Measurements from ENCODE around the gene VPREB1. TPM values are rescaled to one million over a fixed set of nuclear protein-coding genes. Genes with fewer than 3 reads are reported as not detected.
"Not testable (repeated sequence)": the region's sequence is repeated elsewhere in the genome, so short reads cannot be mapped to it uniquely, and the experiment has no call there.

VPREB1 gene
- total RNA-seq, 4 donors from 2014 or later = not detected

GRCh38 chr22:22208652-22209051, 35.9 kb upstream of the VPREB1 start:
- TF ChIP-seq EP300 (IDR thresholded peaks at IDR 0.05) (no peak), CTCF (IDR thresholded peaks at IDR 0.05) (no peak), POLR2A (IDR thresholded peaks at IDR 0.05) (no peak)
- 55 to 73% methylated on average over 2 of the region's 2 CpGs for WGBS, 2 donors
- no peaks in the 10 kb centered on the region for H3K36me3 ChIP-seq
- H3K4me3 ChIP-seq = no peak overlapping the region
- no peaks in the 10 kb centered on the region for H3K4me1 ChIP-seq
- H3K27me3 ChIP-seq = peaks cover 0 to 7% of the 10 kb centered on the region in 2 donors
- H3K27ac ChIP-seq = no peak overlapping the region
- DNase-seq (ENCODE audit: low spot score in 2 of 2) = no peak
- H3K9me3 ChIP-seq = no peaks in the 10 kb centered on the region

GRCh38 chr22:22209080-22209640, 35.4 kb upstream of the VPREB1 start:
- H3K4me3 ChIP-seq; H3K27ac ChIP-seq; DNase-seq (ENCODE audit: low spot score in 2 of 2); H3K36me3 ChIP-seq; H3K4me1 ChIP-seq; H3K27me3 ChIP-seq; H3K9me3 ChIP-seq: not testable (repeated sequence)
- WGBS, 2 donors = 82 to 85% methylated on average over 14 of the region's 14 CpGs

DNA sequence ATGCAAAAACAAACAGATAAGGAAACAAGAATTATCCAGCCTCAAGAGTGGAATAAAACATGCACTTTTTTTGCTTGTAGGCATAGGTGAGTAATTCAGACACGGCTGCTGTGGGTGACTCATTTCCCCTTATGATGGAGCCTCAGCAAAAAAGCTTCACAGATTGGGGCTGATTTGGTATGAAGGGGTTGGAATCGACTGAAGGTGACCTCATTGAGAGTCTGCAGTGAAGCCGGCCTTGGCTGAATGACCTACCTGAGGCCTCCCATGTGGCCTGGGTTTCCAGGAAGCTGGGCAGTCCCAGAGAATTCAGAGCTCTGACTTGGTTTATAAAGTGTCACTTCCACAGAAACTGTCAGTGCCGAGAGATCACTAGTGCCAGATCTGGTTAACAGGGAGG, 34.2 kb upstream of the VPREB1 start:
- TF ChIP-seq CTCF (IDR thresholded peaks at IDR 0.05) (no peak), EP300 (IDR thresholded peaks at IDR 0.05) (no peak), POLR2A (IDR thresholded peaks at IDR 0.05) (no peak)
- WGBS, 2 donors = 56 to 66% methylated on average over 4 of the region's 4 CpGs
- DNase-seq (ENCODE audit: low spot score in 2 of 2) = no peak

GRCh38 chr22:22210889-22211833, 33.4 kb upstream of the VPREB1 start:
- no peaks in the 10 kb centered on the region for H3K9me3 ChIP-seq
- H3K27me3 ChIP-seq = peaks cover 0 to 7% of the 10 kb centered on the region in 2 donors
- no peaks in the 10 kb centered on the region for H3K36me3 ChIP-seq
- 72 to 76% methylated on average over 13 of the region's 13 CpGs for WGBS, 2 donors
- H3K4me1 ChIP-seq = no peaks in the 10 kb centered on the region
- TF ChIP-seq EP300 (IDR thresholded peaks at IDR 0.05) (no peak), CTCF (IDR thresholded peaks at IDR 0.05) (no peak), POLR2A (IDR thresholded peaks at IDR 0.05) (no peak)
- no peak for DNase-seq (ENCODE audit: low spot score in 2 of 2)
- H3K27ac ChIP-seq = no peak overlapping the region
- H3K4me3 ChIP-seq = no peak overlapping the region

More for the DNA sequence above, 34.2 kb upstream of the VPREB1 start:
- no peaks in the 10 kb centered on the region for H3K4me1 ChIP-seq
- H3K4me3 ChIP-seq = no peak overlapping the region
- H3K36me3 ChIP-seq = no peaks in the 10 kb centered on the region
- no peaks in the 10 kb centered on the region for H3K9me3 ChIP-seq
- no peak overlapping the region for H3K27ac ChIP-seq
- peaks cover 0 to 7% of the 10 kb centered on the region in 2 donors for H3K27me3 ChIP-seq

GRCh38 chr22:22213231-22213630, 31.4 kb upstream of the VPREB1 start:
- no peaks in the 10 kb centered on the region for H3K36me3 ChIP-seq
- H3K27me3 ChIP-seq = peaks cover 0 to 7% of the 10 kb centered on the region in 2 donors
- no peak overlapping the region for H3K27ac ChIP-seq
- H3K4me1 ChIP-seq = no peaks in the 10 kb centered on the region
- DNase-seq (ENCODE audit: low spot score in 2 of 2) = no peak
- TF ChIP-seq POLR2A (IDR thresholded peaks at IDR 0.05) = no peak
- TF ChIP-seq CTCF (IDR thresholded peaks at IDR 0.05) = no peak
- TF ChIP-seq EP300 (IDR thresholded peaks at IDR 0.05) = no peak
- no peaks in the 10 kb centered on the region for H3K9me3 ChIP-seq
- WGBS, 2 donors = 35 to 39% methylated on average over 5 of the region's 5 CpGs
- H3K4me3 ChIP-seq = no peak overlapping the region

Measured in tibial nerve (tissue), 4 donors.